HepG2 (cell line): ENCODE data around the gene CNGA1. TPM values are rescaled to one million over a fixed set of nuclear protein-coding genes. Genes with fewer than 3 reads are reported as not detected.

Experiments
- ELF3 ChIP-seq: IDR thresholded peaks from 2 replicates; pipeline ENCODE4 v1.6.1; 2016; ENCODE audit warnings: missing genetic modification reagents, missing compliant biosample characterization
- FOXA3 ChIP-seq: IDR thresholded peaks from 2 replicates; pipeline ENCODE4 v1.6.1; 2016; ENCODE audit warnings: missing genetic modification reagents, missing compliant biosample characterization
- GFI1 ChIP-seq: sonication (generic); formaldehyde crosslinking; IDR thresholded peaks from 2 replicates; pipeline ENCODE4 v1.5.0; 2020; ENCODE audit warnings: missing genetic modification reagents, mild to moderate bottlenecking, borderline replicate concordance
- HHEX ChIP-seq: IDR thresholded peaks from 2 replicates; pipeline ENCODE4 v1.6.1; 2016; ENCODE audit warnings: control low read depth
- LCORL ChIP-seq, 2 experiments: fragments of 450-650 bp in 1 of 2; sonication (generic) in 1 of 2; formaldehyde crosslinking in 1 of 2; IDR thresholded peaks; 2 replicates each; pipeline versions ENCODE4 v1.5.0 to v1.6.1; 2017 to 2020; ENCODE audit warnings: antibody characterized with exemption in 1 of 2, missing genetic modification reagents in 1 of 2
- PPARG ChIP-seq: conservative IDR thresholded peaks from 2 replicates; pipeline ENCODE4 v1.6.1; 2016; ENCODE audit warnings: missing biosample characterization, missing genetic modification reagents
- polyA plus RNA-seq, 8 experiments: library from polyadenylated mRNA; depleted of rRNA in 3 of 8; stranded (reverse) in 7 of 8; unstranded in 1 of 8; fragments of >200 nt; fragmentation: Illumina TruSeq in 4 of 8; extraction: Trizol in 4 of 8; gene quantifications; 2 replicates each; pipeline versions ENCODE4 v1.2.1 to v1.2.3, GENCODE V29; 2011 to 2016; ENCODE audit warnings: low read depth in 4 of 8, missing spikeins in 1 of 8, mixed read lengths in 1 of 8; ENCODE audit not compliant: insufficient read depth in 1 of 8
- total RNA-seq, 5 experiments: library from RNA; depleted of rRNA; stranded (reverse); fragments of >200 nt; fragmentation: Illumina TruSeq; extraction: Trizol; gene quantifications; 2 replicates each; pipeline ENCODE4 v1.2.3, GENCODE V29; 2016; ENCODE audit warnings: low read depth in 1 of 5
- TF ChIP-seq, protein P1 (sequence below): sonication (generic); formaldehyde crosslinking; IDR thresholded peaks from 2 replicates; pipeline ENCODE4 v1.4.0; 2020; ENCODE audit warnings: missing genetic modification reagents
- TF ChIP-seq, protein P2 (sequence below): sonication (generic); formaldehyde crosslinking; IDR thresholded peaks from 2 replicates; pipeline ENCODE4 v1.4.0; 2020; ENCODE audit warnings: missing genetic modification reagents
- TF ChIP-seq, protein P3 (sequence below): sonication (generic); formaldehyde crosslinking; IDR thresholded peaks from 2 replicates; pipeline ENCODE4 v1.4.0; 2020; ENCODE audit warnings: missing genetic modification reagents, borderline replicate concordance
- TF ChIP-seq, protein P4 (sequence below): sonication (generic); formaldehyde crosslinking; IDR thresholded peaks from 2 replicates; pipeline ENCODE4 v1.4.0; 2020; ENCODE audit warnings: missing genetic modification reagents
- TF ChIP-seq, protein P5 (sequence below): sonication (generic); formaldehyde crosslinking; IDR thresholded peaks from 2 replicates; pipeline ENCODE4 v1.4.0; 2020; ENCODE audit warnings: missing genetic modification reagents

Gene CNGA1
- total and polyA plus RNA-seq, 2 of the 13 experiments (the other 11 are each of a cell fraction or from before 2014, with no cell fraction given): 0.22 to 0.40 TPM

DNA sequence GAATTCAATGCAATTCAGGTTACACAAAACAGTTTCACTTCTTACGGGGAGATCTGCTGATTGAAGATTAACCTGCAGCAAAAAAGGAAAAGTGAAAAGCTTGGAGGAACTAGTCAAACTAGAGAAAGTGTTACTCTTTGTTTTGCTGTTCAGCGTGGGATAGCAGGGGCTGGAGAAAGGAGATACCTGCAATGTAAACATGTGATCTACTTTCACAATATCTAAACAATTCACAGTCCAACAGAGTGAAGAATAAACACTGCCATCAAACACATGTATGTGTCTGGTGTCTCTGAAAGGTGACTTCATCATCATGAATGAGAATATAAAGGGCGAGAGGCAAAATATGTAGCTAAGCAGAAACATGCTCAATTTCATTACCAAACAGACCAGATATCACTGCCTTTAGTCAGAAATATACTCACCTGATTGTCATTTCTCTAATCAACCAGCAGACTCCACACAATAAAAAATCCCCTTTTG lies 26.5 kb upstream of the CNGA1 start (continued):
- TF ChIP-seq, protein P1, sequence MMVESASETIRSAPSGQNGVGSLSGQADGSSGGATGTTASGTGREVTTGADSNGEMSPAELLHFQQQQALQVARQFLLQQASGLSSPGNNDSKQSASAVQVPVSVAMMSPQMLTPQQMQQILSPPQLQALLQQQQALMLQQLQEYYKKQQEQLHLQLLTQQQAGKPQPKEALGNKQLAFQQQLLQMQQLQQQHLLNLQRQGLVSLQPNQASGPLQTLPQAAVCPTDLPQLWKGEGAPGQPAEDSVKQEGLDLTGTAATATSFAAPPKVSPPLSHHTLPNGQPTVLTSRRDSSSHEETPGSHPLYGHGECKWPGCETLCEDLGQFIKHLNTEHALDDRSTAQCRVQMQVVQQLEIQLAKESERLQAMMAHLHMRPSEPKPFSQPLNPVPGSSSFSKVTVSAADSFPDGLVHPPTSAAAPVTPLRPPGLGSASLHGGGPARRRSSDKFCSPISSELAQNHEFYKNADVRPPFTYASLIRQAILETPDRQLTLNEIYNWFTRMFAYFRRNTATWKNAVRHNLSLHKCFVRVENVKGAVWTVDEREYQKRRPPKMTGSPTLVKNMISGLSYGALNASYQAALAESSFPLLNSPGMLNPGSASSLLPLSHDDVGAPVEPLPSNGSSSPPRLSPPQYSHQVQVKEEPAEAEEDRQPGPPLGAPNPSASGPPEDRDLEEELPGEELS (CRISPR knock-in tag): peak; percentile 83
- TF ChIP-seq, protein P2, sequence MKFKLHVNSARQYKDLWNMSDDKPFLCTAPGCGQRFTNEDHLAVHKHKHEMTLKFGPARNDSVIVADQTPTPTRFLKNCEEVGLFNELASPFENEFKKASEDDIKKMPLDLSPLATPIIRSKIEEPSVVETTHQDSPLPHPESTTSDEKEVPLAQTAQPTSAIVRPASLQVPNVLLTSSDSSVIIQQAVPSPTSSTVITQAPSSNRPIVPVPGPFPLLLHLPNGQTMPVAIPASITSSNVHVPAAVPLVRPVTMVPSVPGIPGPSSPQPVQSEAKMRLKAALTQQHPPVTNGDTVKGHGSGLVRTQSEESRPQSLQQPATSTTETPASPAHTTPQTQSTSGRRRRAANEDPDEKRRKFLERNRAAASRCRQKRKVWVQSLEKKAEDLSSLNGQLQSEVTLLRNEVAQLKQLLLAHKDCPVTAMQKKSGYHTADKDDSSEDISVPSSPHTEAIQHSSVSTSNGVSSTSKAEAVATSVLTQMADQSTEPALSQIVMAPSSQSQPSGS (CRISPR knock-in tag): peak; percentile 78; the same call in 1 of the 2 replicates
- TF ChIP-seq, protein P3, sequence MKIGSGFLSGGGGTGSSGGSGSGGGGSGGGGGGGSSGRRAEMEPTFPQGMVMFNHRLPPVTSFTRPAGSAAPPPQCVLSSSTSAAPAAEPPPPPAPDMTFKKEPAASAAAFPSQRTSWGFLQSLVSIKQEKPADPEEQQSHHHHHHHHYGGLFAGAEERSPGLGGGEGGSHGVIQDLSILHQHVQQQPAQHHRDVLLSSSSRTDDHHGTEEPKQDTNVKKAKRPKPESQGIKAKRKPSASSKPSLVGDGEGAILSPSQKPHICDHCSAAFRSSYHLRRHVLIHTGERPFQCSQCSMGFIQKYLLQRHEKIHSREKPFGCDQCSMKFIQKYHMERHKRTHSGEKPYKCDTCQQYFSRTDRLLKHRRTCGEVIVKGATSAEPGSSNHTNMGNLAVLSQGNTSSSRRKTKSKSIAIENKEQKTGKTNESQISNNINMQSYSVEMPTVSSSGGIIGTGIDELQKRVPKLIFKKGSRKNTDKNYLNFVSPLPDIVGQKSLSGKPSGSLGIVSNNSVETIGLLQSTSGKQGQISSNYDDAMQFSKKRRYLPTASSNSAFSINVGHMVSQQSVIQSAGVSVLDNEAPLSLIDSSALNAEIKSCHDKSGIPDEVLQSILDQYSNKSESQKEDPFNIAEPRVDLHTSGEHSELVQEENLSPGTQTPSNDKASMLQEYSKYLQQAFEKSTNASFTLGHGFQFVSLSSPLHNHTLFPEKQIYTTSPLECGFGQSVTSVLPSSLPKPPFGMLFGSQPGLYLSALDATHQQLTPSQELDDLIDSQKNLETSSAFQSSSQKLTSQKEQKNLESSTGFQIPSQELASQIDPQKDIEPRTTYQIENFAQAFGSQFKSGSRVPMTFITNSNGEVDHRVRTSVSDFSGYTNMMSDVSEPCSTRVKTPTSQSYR (CRISPR knock-in tag): peak; percentile 30; the same call in 1 of the 2 replicates
- TF ChIP-seq, protein P4, sequence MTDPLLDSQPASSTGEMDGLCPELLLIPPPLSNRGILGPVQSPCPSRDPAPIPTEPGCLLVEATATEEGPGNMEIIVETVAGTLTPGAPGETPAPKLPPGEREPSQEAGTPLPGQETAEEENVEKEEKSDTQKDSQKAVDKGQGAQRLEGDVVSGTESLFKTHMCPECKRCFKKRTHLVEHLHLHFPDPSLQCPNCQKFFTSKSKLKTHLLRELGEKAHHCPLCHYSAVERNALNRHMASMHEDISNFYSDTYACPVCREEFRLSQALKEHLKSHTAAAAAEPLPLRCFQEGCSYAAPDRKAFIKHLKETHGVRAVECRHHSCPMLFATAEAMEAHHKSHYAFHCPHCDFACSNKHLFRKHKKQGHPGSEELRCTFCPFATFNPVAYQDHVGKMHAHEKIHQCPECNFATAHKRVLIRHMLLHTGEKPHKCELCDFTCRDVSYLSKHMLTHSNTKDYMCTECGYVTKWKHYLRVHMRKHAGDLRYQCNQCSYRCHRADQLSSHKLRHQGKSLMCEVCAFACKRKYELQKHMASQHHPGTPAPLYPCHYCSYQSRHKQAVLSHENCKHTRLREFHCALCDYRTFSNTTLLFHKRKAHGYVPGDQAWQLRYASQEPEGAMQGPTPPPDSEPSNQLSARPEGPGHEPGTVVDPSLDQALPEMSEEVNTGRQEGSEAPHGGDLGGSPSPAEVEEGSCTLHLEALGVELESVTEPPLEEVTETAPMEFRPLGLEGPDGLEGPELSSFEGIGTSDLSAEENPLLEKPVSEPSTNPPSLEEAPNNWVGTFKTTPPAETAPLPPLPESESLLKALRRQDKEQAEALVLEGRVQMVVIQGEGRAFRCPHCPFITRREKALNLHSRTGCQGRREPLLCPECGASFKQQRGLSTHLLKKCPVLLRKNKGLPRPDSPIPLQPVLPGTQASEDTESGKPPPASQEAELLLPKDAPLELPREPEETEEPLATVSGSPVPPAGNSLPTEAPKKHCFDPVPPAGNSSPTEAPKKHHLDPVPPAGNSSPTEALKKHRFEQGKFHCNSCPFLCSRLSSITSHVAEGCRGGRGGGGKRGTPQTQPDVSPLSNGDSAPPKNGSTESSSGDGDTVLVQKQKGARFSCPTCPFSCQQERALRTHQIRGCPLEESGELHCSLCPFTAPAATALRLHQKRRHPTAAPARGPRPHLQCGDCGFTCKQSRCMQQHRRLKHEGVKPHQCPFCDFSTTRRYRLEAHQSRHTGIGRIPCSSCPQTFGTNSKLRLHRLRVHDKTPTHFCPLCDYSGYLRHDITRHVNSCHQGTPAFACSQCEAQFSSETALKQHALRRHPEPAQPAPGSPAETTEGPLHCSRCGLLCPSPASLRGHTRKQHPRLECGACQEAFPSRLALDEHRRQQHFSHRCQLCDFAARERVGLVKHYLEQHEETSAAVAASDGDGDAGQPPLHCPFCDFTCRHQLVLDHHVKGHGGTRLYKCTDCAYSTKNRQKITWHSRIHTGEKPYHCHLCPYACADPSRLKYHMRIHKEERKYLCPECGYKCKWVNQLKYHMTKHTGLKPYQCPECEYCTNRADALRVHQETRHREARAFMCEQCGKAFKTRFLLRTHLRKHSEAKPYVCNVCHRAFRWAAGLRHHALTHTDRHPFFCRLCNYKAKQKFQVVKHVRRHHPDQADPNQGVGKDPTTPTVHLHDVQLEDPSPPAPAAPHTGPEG (CRISPR knock-in tag): no peak
- TF ChIP-seq ELF3 (CRISPR knock-in tag): peak; percentile 59; the same call in 1 of the 2 replicates
- TF ChIP-seq LCORL (IDR thresholded peaks at IDR 0.05): no peak
- peak; percentile 72 for TF ChIP-seq LCORL (CRISPR knock-in tag; IDR thresholded peaks at IDR 0.05)
- TF ChIP-seq GFI1 (CRISPR knock-in tag): no peak
- peak; percentile 61; the same call in 1 of the 2 replicates for TF ChIP-seq HHEX (CRISPR knock-in tag)
- TF ChIP-seq, protein P5, sequence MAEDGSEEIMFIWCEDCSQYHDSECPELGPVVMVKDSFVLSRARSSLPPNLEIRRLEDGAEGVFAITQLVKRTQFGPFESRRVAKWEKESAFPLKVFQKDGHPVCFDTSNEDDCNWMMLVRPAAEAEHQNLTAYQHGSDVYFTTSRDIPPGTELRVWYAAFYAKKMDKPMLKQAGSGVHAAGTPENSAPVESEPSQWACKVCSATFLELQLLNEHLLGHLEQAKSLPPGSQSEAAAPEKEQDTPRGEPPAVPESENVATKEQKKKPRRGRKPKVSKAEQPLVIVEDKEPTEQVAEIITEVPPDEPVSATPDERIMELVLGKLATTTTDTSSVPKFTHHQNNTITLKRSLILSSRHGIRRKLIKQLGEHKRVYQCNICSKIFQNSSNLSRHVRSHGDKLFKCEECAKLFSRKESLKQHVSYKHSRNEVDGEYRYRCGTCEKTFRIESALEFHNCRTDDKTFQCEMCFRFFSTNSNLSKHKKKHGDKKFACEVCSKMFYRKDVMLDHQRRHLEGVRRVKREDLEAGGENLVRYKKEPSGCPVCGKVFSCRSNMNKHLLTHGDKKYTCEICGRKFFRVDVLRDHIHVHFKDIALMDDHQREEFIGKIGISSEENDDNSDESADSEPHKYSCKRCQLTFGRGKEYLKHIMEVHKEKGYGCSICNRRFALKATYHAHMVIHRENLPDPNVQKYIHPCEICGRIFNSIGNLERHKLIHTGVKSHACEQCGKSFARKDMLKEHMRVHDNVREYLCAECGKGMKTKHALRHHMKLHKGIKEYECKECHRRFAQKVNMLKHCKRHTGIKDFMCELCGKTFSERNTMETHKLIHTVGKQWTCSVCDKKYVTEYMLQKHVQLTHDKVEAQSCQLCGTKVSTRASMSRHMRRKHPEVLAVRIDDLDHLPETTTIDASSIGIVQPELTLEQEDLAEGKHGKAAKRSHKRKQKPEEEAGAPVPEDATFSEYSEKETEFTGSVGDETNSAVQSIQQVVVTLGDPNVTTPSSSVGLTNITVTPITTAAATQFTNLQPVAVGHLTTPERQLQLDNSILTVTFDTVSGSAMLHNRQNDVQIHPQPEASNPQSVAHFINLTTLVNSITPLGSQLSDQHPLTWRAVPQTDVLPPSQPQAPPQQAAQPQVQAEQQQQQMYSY (CRISPR knock-in tag): no peak
- TF ChIP-seq PPARG: peak; percentile 54; the same call in 1 of the 2 replicates
- TF ChIP-seq FOXA3 (CRISPR knock-in tag): peak; percentile 98
